H54 (cell line): Measurements from ENCODE around the gene WRAP73.

Source experiments
- DNase-seq: peaks from one replicate; pipeline ENCODE4 v3.0.0; 2011; ENCODE audit warnings: low spot score, mixed read lengths; ENCODE audit not compliant: insufficient read length
- FAIRE-seq: peaks from 3 replicates; lab custom pipeline; 2011; peaks lifted over from hg19 to GRCh38; lab: Jason Lieb, UNC
- POLR2A ChIP-seq: IDR thresholded peaks from 2 replicates; pipeline ENCODE4 v1.6.1; 2011; ENCODE audit warnings: low read depth, mild to moderate bottlenecking, low read length

WRAP73 gene

GRCh38 chr1:3654549-3655281, 4.8 kb upstream of the WRAP73 start:
- DNase-seq (no peak), FAIRE-seq (no peak)
- TF ChIP-seq POLR2A = no peak

- no peak for DNase-seq
- TF ChIP-seq POLR2A = no peak
- no peak for FAIRE-seq
Observed at GRCh38 chr1:3653286-3653618, 3.3 kb upstream of the WRAP73 start.

GRCh38 chr1:3652548-3653285, 2.8 kb upstream of the WRAP73 start:
- DNase-seq = no peak
- FAIRE-seq = no peak
- no peak for TF ChIP-seq POLR2A

GRCh38 chr1:3651930-3652547, 2.1 kb upstream of the WRAP73 start, which contains the start of gene TP73:
TSS of gene TP73 (plus strand) at chr1:3652516. CDS start at chr1:3682366, 29,850 bp downstream.
- DNase-seq (no peak), FAIRE-seq (no peak)
- no peak for TF ChIP-seq POLR2A

- DNase-seq (no peak), FAIRE-seq (no peak)
- no peak for TF ChIP-seq POLR2A
Observed at GRCh38 chr1:3651026-3651929, 1.4 kb upstream of the WRAP73 start.

GRCh38 chr1:3650248-3651025, 534 bp upstream of the WRAP73 start:
- DNase-seq = no peak
- no peak for FAIRE-seq
- TF ChIP-seq POLR2A = no peak

GRCh38 chr1:3646596-3646995, 3.3 kb downstream of the WRAP73 start:
- no peak for FAIRE-seq
- DNase-seq = no peak
- TF ChIP-seq POLR2A = no peak

GRCh38 chr1:3645666-3646355, 4.1 kb downstream of the WRAP73 start:
- TF ChIP-seq POLR2A = no peak
- no peak for FAIRE-seq
- DNase-seq = no peak

GRCh38 chr1:3645247-3645646, 4.7 kb downstream of the WRAP73 start:
- no peak for TF ChIP-seq POLR2A
- FAIRE-seq = no peak
- DNase-seq = no peak

- no peak for TF ChIP-seq POLR2A
- DNase-seq (no peak), FAIRE-seq (no peak)
Observed at GRCh38 chr1:3644273-3644672, 5.6 kb downstream of the WRAP73 start.

GRCh38 chr1:3642919-3643675, 6.8 kb downstream of the WRAP73 start:
- no peak for DNase-seq
- FAIRE-seq = no peak
- TF ChIP-seq POLR2A = no peak

- no peak for TF ChIP-seq POLR2A
- FAIRE-seq (no peak), DNase-seq (no peak)
Observed at GRCh38 chr1:3641816-3642215, 8.1 kb downstream of the WRAP73 start.
